Tibial nerve (tissue), 3 donors: ENCODE data around the gene PRKCE.

Source experiments
- CTCF ChIP-seq, 5 experiments: fragments of 200-600 bp in 3 of 5; fragments of 450-650 bp in 2 of 5; sonication (generic) in 3 of 5; IDR thresholded peaks; one replicate each; pipeline ENCODE4 v1.5.1; 2016 to 2019; ENCODE audit warnings: antibody characterized with exemption in 5 of 5, mild to moderate bottlenecking in 3 of 5, moderate library complexity in 2 of 5
- POLR2A ChIP-seq, 2 donors: fragments of 450-650 bp; IDR thresholded peaks; one replicate each; pipeline ENCODE4 v1.6.1; 2017; ENCODE audit warnings: antibody characterized with exemption in 2 of 2, mild to moderate bottlenecking in 2 of 2, moderate library complexity in 2 of 2

GRCh38 chr2:46002507-46002883, 351.0 kb downstream of the PRKCE start:
- TF ChIP-seq CTCF (IDR thresholded peaks at IDR 0.05) = no peak
- no peak for TF ChIP-seq POLR2A (IDR thresholded peaks at IDR 0.05)
